HEK293 (cell line): Measurements from ENCODE around the gene PRKAR2B.

Experiments
- CTCF ChIA-PET: fragments of 350-600 bp; formaldehyde crosslinking; extraction: SDS; loops from one replicate; lab custom pipeline; 2021; ENCODE audit warnings: antibody characterized with exemption; lab: Yijun Ruan, JAX
- POLR2A ChIA-PET: fragments of 300-600 bp; formaldehyde crosslinking; extraction: SDS; loops from one replicate; lab custom pipeline; 2020; ENCODE audit warnings: antibody characterized with exemption, inconsistent platforms; lab: Yijun Ruan, JAX
- H3K27ac ChIP-seq: fragments of 200-500 bp; sonication (Bioruptor generic); 2 replicates; pipeline ENCODE4 v1.5.1; 2014; ENCODE audit warnings: low read depth, low read length, control low read depth, inconsistent platforms; ENCODE audit errors: extremely low read depth
- H3K36me3 ChIP-seq, 2 experiments: fragments of 200-500 bp in 1 of 2; sonication (Bioruptor generic) in 1 of 2; 1 replicate in 1 of 2; 2 replicates in 1 of 2; pipeline ENCODE4 v1.5.1; 2014 to 2017; ENCODE audit warnings: inconsistent platforms in 2 of 2, low read length in 2 of 2; ENCODE audit not compliant: control insufficient read depth in 2 of 2, insufficient read depth in 1 of 2
- H3K4me1 ChIP-seq: fragments of 200-500 bp; sonication (Bioruptor generic); 2 replicates; pipeline ENCODE4 v1.5.1; 2014; ENCODE audit warnings: mild to moderate bottlenecking, low read length, inconsistent platforms; ENCODE audit not compliant: control insufficient read depth, insufficient read depth
- H3K4me3 ChIP-seq: 2 replicates; pipeline ENCODE4 v1.5.1; 2011; ENCODE audit warnings: low read depth, mild to moderate bottlenecking, control low read depth, low read length, moderate library complexity
- H3K9me3 ChIP-seq: fragments of 200-500 bp; sonication (Bioruptor generic); 2 replicates; pipeline ENCODE4 v1.5.1; 2014; ENCODE audit warnings: low read depth, low read length, inconsistent platforms; ENCODE audit not compliant: control insufficient read depth, insufficient read depth
- CTCF ChIP-seq: fragments of 450-650 bp; formaldehyde crosslinking; IDR thresholded peaks from 2 replicates; pipeline ENCODE4 v1.5.1; 2016; ENCODE audit warnings: missing biosample characterization, missing genetic modification characterization
- GFI1B ChIP-seq: fragments of 450-650 bp; formaldehyde crosslinking; IDR thresholded peaks from 2 replicates; pipeline ENCODE4 v1.5.1; 2016; ENCODE audit warnings: missing biosample characterization, missing genetic modification characterization
- HOXA7 ChIP-seq: sonication (generic); formaldehyde crosslinking; IDR thresholded peaks from 2 replicates; pipeline ENCODE4 v1.8.1; 2022; ENCODE audit warnings: missing genetic modification reagents, borderline replicate concordance
- INSM2 ChIP-seq: fragments of 450-650 bp; formaldehyde crosslinking; IDR thresholded peaks from 2 replicates; pipeline ENCODE4 v1.5.1; 2016; ENCODE audit warnings: missing biosample characterization, missing genetic modification characterization
- PRDM6 ChIP-seq: fragments of 450-650 bp; formaldehyde crosslinking; IDR thresholded peaks from 2 replicates; pipeline ENCODE4 v1.5.1; 2017; ENCODE audit warnings: missing biosample characterization, missing genetic modification characterization
- SALL2 ChIP-seq: fragments of 450-650 bp; formaldehyde crosslinking; IDR thresholded peaks from 2 replicates; pipeline ENCODE4 v1.5.0; 2017; ENCODE audit warnings: missing biosample characterization, mild to moderate bottlenecking, missing genetic modification characterization, borderline replicate concordance
- ZFP3 ChIP-seq: fragments of 450-650 bp; formaldehyde crosslinking; IDR thresholded peaks from 2 replicates; pipeline ENCODE4 v1.5.1; 2016; ENCODE audit warnings: low read depth, missing biosample characterization, missing genetic modification characterization
- ZNF121 ChIP-seq: fragments of 450-650 bp; formaldehyde crosslinking; IDR thresholded peaks from 2 replicates; pipeline ENCODE4 v1.5.1; 2016; ENCODE audit warnings: missing biosample characterization, missing genetic modification characterization
- ZNF132 ChIP-seq: fragments of 450-650 bp; formaldehyde crosslinking; IDR thresholded peaks from 2 replicates; pipeline ENCODE4 v1.5.1; 2017; ENCODE audit warnings: missing biosample characterization, missing genetic modification characterization, borderline replicate concordance
- ZNF175 ChIP-seq: fragments of 450-650 bp; formaldehyde crosslinking; IDR thresholded peaks from 2 replicates; pipeline ENCODE4 v1.5.1; 2016; ENCODE audit warnings: missing biosample characterization, missing genetic modification characterization
- ZNF2 ChIP-seq: fragments of 450-650 bp; formaldehyde crosslinking; IDR thresholded peaks from 2 replicates; pipeline ENCODE4 v1.5.1; 2016; ENCODE audit warnings: missing biosample characterization, missing genetic modification characterization
- ZNF202 ChIP-seq: fragments of 450-650 bp; formaldehyde crosslinking; IDR thresholded peaks from 2 replicates; pipeline ENCODE4 v1.5.1; 2016; ENCODE audit warnings: missing biosample characterization, missing genetic modification characterization, borderline replicate concordance
- ZNF23 ChIP-seq: fragments of 450-650 bp; formaldehyde crosslinking; IDR thresholded peaks from 2 replicates; pipeline ENCODE4 v1.5.1; 2016; ENCODE audit warnings: missing biosample characterization, missing genetic modification characterization, borderline replicate concordance
- ZNF266 ChIP-seq: fragments of 450-650 bp; formaldehyde crosslinking; IDR thresholded peaks from 2 replicates; pipeline ENCODE4 v1.5.1; 2016; ENCODE audit warnings: missing biosample characterization, missing genetic modification characterization, low read depth
- ZNF280C ChIP-seq: fragments of 450-650 bp; formaldehyde crosslinking; IDR thresholded peaks from 2 replicates; pipeline ENCODE4 v1.5.1; 2016; ENCODE audit warnings: missing biosample characterization, missing genetic modification characterization
- ZNF341 ChIP-seq: fragments of 450-650 bp; formaldehyde crosslinking; IDR thresholded peaks from 2 replicates; pipeline ENCODE4; 2016; ENCODE audit warnings: low read depth, missing biosample characterization, missing genetic modification characterization
- ZNF433 ChIP-seq: fragments of 450-650 bp; formaldehyde crosslinking; IDR thresholded peaks from 2 replicates; pipeline ENCODE4 v1.5.1; 2016; ENCODE audit warnings: missing biosample characterization, missing genetic modification characterization, low read depth
- ZNF449 ChIP-seq: fragments of 450-650 bp; formaldehyde crosslinking; IDR thresholded peaks from 2 replicates; pipeline ENCODE4 v1.5.1; 2017; ENCODE audit warnings: missing biosample characterization, mild to moderate bottlenecking, missing genetic modification characterization, moderate library complexity
- ZNF560 ChIP-seq: fragments of 450-650 bp; formaldehyde crosslinking; IDR thresholded peaks from 2 replicates; pipeline ENCODE4 v1.5.1; 2017; ENCODE audit warnings: missing biosample characterization, missing genetic modification characterization, borderline replicate concordance
- ZNF585B ChIP-seq: fragments of 450-650 bp; formaldehyde crosslinking; IDR thresholded peaks from 2 replicates; pipeline ENCODE4 v1.5.1; 2016; ENCODE audit warnings: missing biosample characterization, missing genetic modification characterization
- ZNF621 ChIP-seq: fragments of 450-650 bp; formaldehyde crosslinking; IDR thresholded peaks from 2 replicates; pipeline ENCODE4 v1.5.1; 2017; ENCODE audit warnings: missing biosample characterization, missing genetic modification characterization
- ZNF654 ChIP-seq: fragments of 450-650 bp; formaldehyde crosslinking; IDR thresholded peaks from 2 replicates; pipeline ENCODE4 v1.5.1; 2016; ENCODE audit warnings: low read depth, missing biosample characterization, missing genetic modification characterization
- ZNF664 ChIP-seq: fragments of 450-650 bp; formaldehyde crosslinking; IDR thresholded peaks from 2 replicates; pipeline ENCODE4 v1.5.1; 2016; ENCODE audit warnings: missing biosample characterization, missing genetic modification characterization
- ZNF701 ChIP-seq: fragments of 450-650 bp; formaldehyde crosslinking; IDR thresholded peaks from 2 replicates; pipeline ENCODE4 v1.5.1; 2016; ENCODE audit warnings: missing biosample characterization, missing genetic modification characterization
- ZNF777 ChIP-seq: fragments of 450-650 bp; formaldehyde crosslinking; IDR thresholded peaks from 2 replicates; pipeline ENCODE4 v1.5.1; 2017; ENCODE audit warnings: missing biosample characterization, missing genetic modification characterization, borderline replicate concordance
- ZNF785 ChIP-seq: fragments of 450-650 bp; formaldehyde crosslinking; IDR thresholded peaks from 2 replicates; pipeline ENCODE4 v1.5.1; 2016; ENCODE audit warnings: missing biosample characterization, missing genetic modification characterization
- ZXDB ChIP-seq: fragments of 450-650 bp; formaldehyde crosslinking; IDR thresholded peaks from 2 replicates; pipeline ENCODE4 v1.5.1; 2016; ENCODE audit warnings: missing biosample characterization, missing genetic modification characterization

Gene PRKAR2B

GRCh38 chr7:107190090-107190489 is 145.6 kb downstream of the PRKAR2B start:
- CTCF ChIA-PET, result interaction anchor here (1.1 kb wide), 1 partner anchor 687 kb away, joined by 3 read pairs; no protein-coding TSS in a partner anchor
- Histone ChIP-seq H3K27ac (no peak overlapping the region), H3K4me1 (no peaks in the 10 kb centered on the region), H3K36me3 (peaks cover 13 to 47% of the 10 kb centered on the region in 2 experiments), H3K4me3 (no peak overlapping the region), H3K9me3 (no peaks in the 10 kb centered on the region)
- no peak for TF ChIP-seq ZNF701 (tag by site-specific recombination)
- TF ChIP-seq HOXA7 (CRISPR knock-in tag), result no peak
- TF ChIP-seq ZNF121 (tag by site-specific recombination), result no peak
- TF ChIP-seq ZNF23 (tag by site-specific recombination), result no peak
- no peak for TF ChIP-seq ZNF266 (tag by site-specific recombination)
- no peak for TF ChIP-seq CTCF (tag by site-specific recombination)
- no peak for TF ChIP-seq ZNF280C (tag by site-specific recombination)
- no peak for TF ChIP-seq ZNF132 (tag by site-specific recombination)
- no peak for TF ChIP-seq ZNF560 (tag by site-specific recombination)
- no peak for TF ChIP-seq ZNF777 (tag by site-specific recombination)
- TF ChIP-seq PRDM6 (tag by site-specific recombination), result no peak
- TF ChIP-seq ZFP3, result no peak
- no peak for TF ChIP-seq ZXDB (tag by site-specific recombination)
- no peak for TF ChIP-seq ZNF433 (tag by site-specific recombination)
- TF ChIP-seq SALL2 (tag by site-specific recombination), result no peak
- TF ChIP-seq ZNF449, result no peak
- POLR2A ChIA-PET, result no interaction called here

- ChIA-PET POLR2A (interaction anchor here (0.8 kb wide), 1 partner anchor 25 kb away, joined by 3 read pairs; the partner anchor contains the start of gene HBP1), CTCF (interaction anchor here (1.0 to 1.9 kb wide), 3 partner anchors 12 to 269 kb away, joined by 3 to 5 read pairs (median 3); no protein-coding TSS in a partner anchor)
- H3K27ac ChIP-seq, result no peak overlapping the region
- peaks cover 5 to 32% of the 10 kb centered on the region in 2 experiments for H3K36me3 ChIP-seq
- H3K4me1 ChIP-seq, result no peaks in the 10 kb centered on the region
- TF ChIP-seq ZNF560 (tag by site-specific recombination) (no peak), ZNF785 (tag by site-specific recombination) (no peak), ZNF654 (peak; percentile 19; the same call in 1 of the 2 replicates), ZNF202 (no peak), ZNF132 (tag by site-specific recombination) (no peak), ZNF175 (tag by site-specific recombination) (no peak), INSM2 (tag by site-specific recombination) (no peak), ZNF621 (no peak), ZNF23 (tag by site-specific recombination) (no peak), ZNF2 (tag by site-specific recombination) (no peak), GFI1B (no peak), ZNF664 (tag by site-specific recombination) (0 out of 2 replicates have a peak, but pooled peaks have one; percentile 2), ZNF341 (tag by site-specific recombination) (no peak), ZXDB (tag by site-specific recombination) (no peak), ZNF585B (tag by site-specific recombination) (no peak)
- no peak overlapping the region for H3K4me3 ChIP-seq
- H3K9me3 ChIP-seq, result no peaks in the 10 kb centered on the region
Observed at GRCh38 chr7:107194052-107194451, 149.5 kb downstream of the PRKAR2B start.
